H1 (cell line): Measurements from ENCODE around the gene DSE.

Source experiments
- CHD2 ChIP-seq: IDR thresholded peaks from 2 replicates; pipeline ENCODE4 v1.6.1; 2012; ENCODE audit warnings: low read length, improper control_type of control experiment
- CREB1 ChIP-seq: IDR thresholded peaks from 2 replicates; pipeline ENCODE4 v1.6.1; 2012; ENCODE audit warnings: inconsistent platforms
- HDAC2 ChIP-seq, 2 experiments: fragments of 300-600 bp in 1 of 2; sonication (generic) in 1 of 2; IDR thresholded peaks; 2 replicates each; pipeline ENCODE4 v1.6.1; 2011 to 2012; ENCODE audit warnings: low read depth in 2 of 2, low read length in 2 of 2, mild to moderate bottlenecking in 2 of 2, moderate library complexity in 2 of 2, borderline replicate concordance in 1 of 2, inconsistent platforms in 1 of 2
- JUND ChIP-seq: IDR thresholded peaks from 2 replicates; pipeline ENCODE4 v1.6.1; 2011; ENCODE audit warnings: mild to moderate bottlenecking, improper control_type of control experiment, low read length
- POLR2A ChIP-seq, 2 experiments: IDR thresholded peaks; 1 replicate in 1 of 2; 2 replicates in 1 of 2; pipeline ENCODE4 v1.6.1; 2011; ENCODE audit warnings: low read depth in 2 of 2, low read length in 2 of 2, mild to moderate bottlenecking in 2 of 2; ENCODE audit errors: control extremely low read depth in 1 of 2
- POLR2AphosphoS5 ChIP-seq: IDR thresholded peaks from 2 replicates; pipeline ENCODE4 v1.6.1; 2011; ENCODE audit warnings: low read depth, low read length
- SAP30 ChIP-seq: fragments of 300-600 bp; sonication (generic); IDR thresholded peaks from 2 replicates; pipeline ENCODE4 v1.7.1; 2012; ENCODE audit warnings: low read length, moderate library complexity, mild to moderate bottlenecking, inconsistent platforms; ENCODE audit not compliant: insufficient read depth, insufficient replicate concordance
- SIN3A ChIP-seq, 2 experiments: IDR thresholded peaks in 1 of 2; conservative IDR thresholded peaks in 1 of 2; 2 replicates each; pipeline ENCODE4 v1.6.1; 2011 to 2012; ENCODE audit warnings: low read length in 2 of 2, improper control_type of control experiment in 1 of 2, low read depth in 1 of 2, mild to moderate bottlenecking in 1 of 2
- SP4 ChIP-seq: IDR thresholded peaks from 2 replicates; pipeline ENCODE4 v1.6.1; 2012; ENCODE audit warnings: low read length, inconsistent platforms
- TAF1 ChIP-seq: IDR thresholded peaks from 2 replicates; pipeline ENCODE4 v1.6.1; 2011; ENCODE audit warnings: mild to moderate bottlenecking, low read depth, low read length
- TF ChIP-seq, protein P1 (sequence below), 3 experiments: IDR thresholded peaks; 1 replicate in 2 of 3; 2 replicates in 1 of 3; pipeline versions ENCODE4 v1.5.1 to v1.6.1; 2011; ENCODE audit warnings: low read length in 3 of 3, mild to moderate bottlenecking in 3 of 3, inconsistent platforms in 2 of 3, low read depth in 1 of 3, moderate library complexity in 1 of 3; ENCODE audit not compliant: insufficient read depth in 1 of 3; ENCODE audit errors: control extremely low read depth in 1 of 3

DNA sequence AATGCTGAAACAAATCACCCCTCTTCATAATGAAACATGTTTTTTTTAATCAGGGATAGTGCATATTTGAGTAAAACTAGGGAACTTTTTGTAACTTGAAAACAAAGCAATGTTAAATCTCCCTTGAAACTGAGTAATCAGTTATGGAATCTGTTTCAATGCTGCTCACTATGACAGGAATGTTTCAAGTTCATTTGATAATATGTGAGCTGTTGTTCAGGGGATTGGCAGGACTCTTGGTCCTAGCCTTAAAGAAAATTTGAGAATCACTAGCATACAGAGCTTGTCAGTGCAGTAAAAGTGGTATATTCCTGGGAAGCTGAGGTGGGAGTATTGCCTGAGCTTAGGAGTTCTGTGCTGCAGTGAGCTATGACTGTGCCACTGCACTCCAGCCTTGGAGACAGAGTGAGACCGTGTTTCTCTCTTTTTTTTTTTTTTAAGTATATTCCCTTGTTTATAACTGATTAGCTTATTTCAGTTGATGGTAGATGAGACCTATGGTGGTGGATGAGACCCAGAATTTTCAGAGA, 68.8 kb downstream of the DSE start:
- TF ChIP-seq, protein P1, sequence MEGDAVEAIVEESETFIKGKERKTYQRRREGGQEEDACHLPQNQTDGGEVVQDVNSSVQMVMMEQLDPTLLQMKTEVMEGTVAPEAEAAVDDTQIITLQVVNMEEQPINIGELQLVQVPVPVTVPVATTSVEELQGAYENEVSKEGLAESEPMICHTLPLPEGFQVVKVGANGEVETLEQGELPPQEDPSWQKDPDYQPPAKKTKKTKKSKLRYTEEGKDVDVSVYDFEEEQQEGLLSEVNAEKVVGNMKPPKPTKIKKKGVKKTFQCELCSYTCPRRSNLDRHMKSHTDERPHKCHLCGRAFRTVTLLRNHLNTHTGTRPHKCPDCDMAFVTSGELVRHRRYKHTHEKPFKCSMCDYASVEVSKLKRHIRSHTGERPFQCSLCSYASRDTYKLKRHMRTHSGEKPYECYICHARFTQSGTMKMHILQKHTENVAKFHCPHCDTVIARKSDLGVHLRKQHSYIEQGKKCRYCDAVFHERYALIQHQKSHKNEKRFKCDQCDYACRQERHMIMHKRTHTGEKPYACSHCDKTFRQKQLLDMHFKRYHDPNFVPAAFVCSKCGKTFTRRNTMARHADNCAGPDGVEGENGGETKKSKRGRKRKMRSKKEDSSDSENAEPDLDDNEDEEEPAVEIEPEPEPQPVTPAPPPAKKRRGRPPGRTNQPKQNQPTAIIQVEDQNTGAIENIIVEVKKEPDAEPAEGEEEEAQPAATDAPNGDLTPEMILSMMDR (IDR thresholded peaks at IDR 0.05; ENCODE audit: control extremely low read depth in 1 of 3, insufficient read depth in 1 of 3, low read depth in 1 of 3, low read length in 3 of 3): no peak
- TF ChIP-seq HDAC2 (IDR thresholded peaks at IDR 0.05; ENCODE audit: borderline replicate concordance in 1 of 2, low read depth in 2 of 2, low read length in 2 of 2) (no peak), JUND (no peak), TAF1 (no peak), POLR2A (IDR thresholded peaks at IDR 0.05; ENCODE audit: control extremely low read depth in 1 of 2, low read depth in 2 of 2, low read length in 2 of 2) (no peak), CHD2 (no peak), SP4 (no peak), SAP30 (no peak), CREB1 (no peak), POLR2AphosphoS5 (no peak), SIN3A (conservative IDR thresholded peaks at IDR 0.05 in 1 of 2, IDR thresholded peaks at IDR 0.05 in 1 of 2; ENCODE audit: low read depth in 1 of 2, low read length in 2 of 2) (no peak)
